Uterus (tissue), 4 donors: ENCODE measurements around the gene JUN. TPM values are rescaled to one million over a fixed set of nuclear protein-coding genes. Genes with fewer than 3 reads are reported as not detected.
A peak's percentile ranks its signal among the peaks of the same experiment; 100 is the strongest.

Experiments
- DNase-seq, 2 donors: peaks; one replicate each; pipeline ENCODE4 v3.0.0-alpha.2; 2019 to 2020
- H3K27ac ChIP-seq, 2 donors: fragments of 200-600 bp; sonication (generic); 1 replicate in 1 of 2; 2 replicates in 1 of 2; pipeline ENCODE4 v1.5.1; 2016 to 2018
- H3K27me3 ChIP-seq, 2 donors: fragments of 200-600 bp; sonication (generic); one replicate each; pipeline ENCODE4 v1.5.1; 2018 to 2019; ENCODE audit warnings: control low read depth in 1 of 2
- H3K36me3 ChIP-seq, 2 donors: fragments of 200-600 bp; sonication (generic); one replicate each; pipeline ENCODE4 v1.5.1; 2019; ENCODE audit warnings: control low read depth in 1 of 2
- H3K4me1 ChIP-seq, 2 donors: fragments of 200-600 bp; sonication (generic); one replicate each; pipeline ENCODE4 v1.5.1; 2018 to 2019; ENCODE audit warnings: control low read depth in 1 of 2
- H3K4me3 ChIP-seq, 2 donors: fragments of 200-600 bp; sonication (generic); 1 replicate in 1 of 2; 2 replicates in 1 of 2; pipeline ENCODE4 v1.5.1; 2018 to 2019; ENCODE audit warnings: mild to moderate bottlenecking in 1 of 2
- H3K9me3 ChIP-seq, 2 donors: fragments of 200-600 bp; sonication (generic); one replicate each; pipeline ENCODE4 v1.5.1; 2019; ENCODE audit warnings: control low read depth in 1 of 2
- CTCF ChIP-seq, 4 experiments: fragments of 200-600 bp in 2 of 4; fragments of 450-650 bp in 2 of 4; sonication (generic) in 2 of 4; IDR thresholded peaks; one replicate each; pipeline ENCODE4 v1.5.1; 2016 to 2019; ENCODE audit warnings: antibody characterized with exemption in 4 of 4, mild to moderate bottlenecking in 2 of 4, moderate library complexity in 1 of 4
- POLR2A ChIP-seq, 2 donors: fragments of 450-650 bp; IDR thresholded peaks; one replicate each; pipeline ENCODE4 v1.6.1; 2016; ENCODE audit warnings: antibody characterized with exemption in 2 of 2, mild to moderate bottlenecking in 1 of 2, moderate library complexity in 1 of 2
- intact Hi-C: fragments of 100-400 bp; cut with DNase I; formaldehyde crosslinking; loops from one replicate; pipeline ENCODE4 v1.15.1; 2023; ENCODE audit warnings: low total_unique reads
- total RNA-seq, 4 donors: library from RNA; depleted of rRNA in 3 of 4; stranded (reverse); fragments of >200 nt in 3 of 4; gene quantifications; one replicate each; pipeline versions ENCODE4 v1.1.0 to v1.2.4, GENCODE V29; 2014 to 2023
- donor health status: DM: yes; HTN: yes; CAD: no.

Gene JUN
- total RNA-seq = 100 to 1,000 TPM; 154 to 246 (median 239) TPM

- TF ChIP-seq POLR2A (IDR thresholded peaks at IDR 0.05) = peak; percentile 98
- peak in 3 of 4 experiments; percentile 18 to 38 (median 22) for TF ChIP-seq CTCF (IDR thresholded peaks at IDR 0.05)
- intact Hi-C loops = loop anchor here (10.0 kb wide), 2 partner anchors 121 to 771 kb away; no protein-coding TSS in a partner anchor
These were observed at the start of gene JUN for GRCh38 chr1:58783993-58784757. TSS of gene JUN (minus strand) at chr1:58784047. CDS start at chr1:58783070, 977 bp downstream.

GRCh38 chr1:58833166-58833565 is 49.3 kb upstream of the JUN start:
- TF ChIP-seq POLR2A (IDR thresholded peaks at IDR 0.05) (no peak), CTCF (IDR thresholded peaks at IDR 0.05) (no peak)
- H3K27ac ChIP-seq = no peak overlapping the region
- no peak overlapping the region for H3K4me3 ChIP-seq
- intact Hi-C loops = no loop called here
- no peaks in the 10 kb centered on the region for H3K27me3 ChIP-seq
- no peak for DNase-seq
- no peaks in the 10 kb centered on the region for H3K9me3 ChIP-seq
- no peaks in the 10 kb centered on the region for H3K36me3 ChIP-seq
- no peaks in the 10 kb centered on the region for H3K4me1 ChIP-seq

More at GRCh38 chr1:58783993-58784757, at the start of gene JUN:
- Histone ChIP-seq H3K27me3 (no peaks in the 10 kb centered on the region), H3K4me1 (peaks cover 0 to 6% of the 10 kb centered on the region in 2 donors), H3K27ac (peak within 1 kb of the TSS; percentile 99 to 100), H3K4me3 (peak within 1 kb of the TSS; percentile 93 to 95), H3K9me3 (no peaks in the 10 kb centered on the region), H3K36me3 (no peaks in the 10 kb centered on the region)
- peak; percentile 100 for DNase-seq

- H3K9me3 ChIP-seq = no peaks in the 10 kb centered on the region
- DNase-seq = no peak
- H3K27ac ChIP-seq = peak overlapping the region; percentile 21 to 40
- H3K36me3 ChIP-seq = no peaks in the 10 kb centered on the region
- no peaks in the 10 kb centered on the region for H3K4me1 ChIP-seq
- intact Hi-C loops = no loop called here
- TF ChIP-seq CTCF (IDR thresholded peaks at IDR 0.05) (no peak), POLR2A (IDR thresholded peaks at IDR 0.05) (no peak)
- H3K4me3 ChIP-seq = no peak overlapping the region
- H3K27me3 ChIP-seq = no peaks in the 10 kb centered on the region
These were observed 46.4 kb upstream of the JUN start for GRCh38 chr1:58830291-58830690.

GRCh38 chr1:58829866-58830265 is 46.0 kb upstream of the JUN start:
- Histone ChIP-seq H3K27me3 (no peaks in the 10 kb centered on the region), H3K36me3 (no peaks in the 10 kb centered on the region), H3K9me3 (no peaks in the 10 kb centered on the region), H3K4me3 (no peak overlapping the region), H3K27ac (no peak overlapping the region), H3K4me1 (no peaks in the 10 kb centered on the region)
- intact Hi-C loops = no loop called here
- TF ChIP-seq CTCF (IDR thresholded peaks at IDR 0.05) (no peak), POLR2A (IDR thresholded peaks at IDR 0.05) (no peak)
- no peak for DNase-seq

GRCh38 chr1:58827298-58827697 is 43.5 kb upstream of the JUN start:
- no peak for TF ChIP-seq POLR2A (IDR thresholded peaks at IDR 0.05)
- no peak for TF ChIP-seq CTCF (IDR thresholded peaks at IDR 0.05)
- DNase-seq = no peak
- intact Hi-C loops = no loop called here
- no peak overlapping the region for H3K27ac ChIP-seq
- no peaks in the 10 kb centered on the region for H3K9me3 ChIP-seq
- no peaks in the 10 kb centered on the region for H3K27me3 ChIP-seq
- H3K36me3 ChIP-seq = no peaks in the 10 kb centered on the region
- no peak overlapping the region for H3K4me3 ChIP-seq
- H3K4me1 ChIP-seq = no peaks in the 10 kb centered on the region
